ENCODE data around the gene ZBTB26. TPM values are rescaled to one million over a fixed set of nuclear protein-coding genes. Genes with fewer than 3 reads are reported as not detected.

The ZBTB26 gene
- polyA plus RNA-seq, 1 donor from 2014 or later = 8.5 TPM

DNA sequence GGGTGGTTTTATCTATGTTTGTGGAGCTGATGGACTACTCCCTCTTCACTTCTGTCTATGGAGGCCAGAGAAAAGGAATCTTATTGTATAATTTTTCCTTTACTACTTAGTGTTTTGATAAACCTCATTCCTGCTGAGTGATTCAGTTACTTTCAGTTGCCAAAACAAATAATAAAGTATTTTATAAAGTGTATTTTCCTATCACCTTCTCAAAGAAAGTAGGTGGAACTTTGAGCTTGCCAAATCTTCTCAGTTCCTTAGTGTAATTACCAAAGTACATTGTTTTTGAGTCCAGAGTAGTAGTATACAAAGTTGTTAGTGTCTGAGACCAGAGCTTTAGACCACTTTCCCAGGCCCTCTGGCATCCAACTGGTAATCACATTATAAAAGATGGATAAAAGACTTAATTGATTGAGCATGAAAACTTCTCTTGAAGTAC lies 23.0 kb upstream of the ZBTB26 start:
- Histone ChIP-seq H3K9me3 (ENCODE audit: low read length) (no peaks in the 10 kb centered on the region), H3K9me2 (ENCODE audit: insufficient read depth, low read length) (no peaks in the 10 kb centered on the region), H3K27ac (ENCODE audit: low read length) (no peak overlapping the region), H3K36me3 (ENCODE audit: insufficient read depth, low read length) (no peaks in the 10 kb centered on the region), H3F3A (ENCODE audit: insufficient read depth, low read length, poor library complexity, severe bottlenecking) (no peaks in the 10 kb centered on the region), H4K20me1 (ENCODE audit: insufficient read depth) (no peaks in the 10 kb centered on the region), H3K79me2 (replicated peaks; ENCODE audit: insufficient read depth, low read length) (peaks cover 59% of the 10 kb centered on the region), H3K9ac (ENCODE audit: low read length) (no peak overlapping the region), H3K27me3 (ENCODE audit: insufficient read depth, low read depth, low read length) (no peaks in the 10 kb centered on the region), H2AFZ (ENCODE audit: low read depth, low read length) (no peak overlapping the region), H3K4me3 (ENCODE audit: low read length) (no peak overlapping the region), H3K4me2 (ENCODE audit: low read length) (no peak overlapping the region)
- TF ChIP-seq, protein P1, sequence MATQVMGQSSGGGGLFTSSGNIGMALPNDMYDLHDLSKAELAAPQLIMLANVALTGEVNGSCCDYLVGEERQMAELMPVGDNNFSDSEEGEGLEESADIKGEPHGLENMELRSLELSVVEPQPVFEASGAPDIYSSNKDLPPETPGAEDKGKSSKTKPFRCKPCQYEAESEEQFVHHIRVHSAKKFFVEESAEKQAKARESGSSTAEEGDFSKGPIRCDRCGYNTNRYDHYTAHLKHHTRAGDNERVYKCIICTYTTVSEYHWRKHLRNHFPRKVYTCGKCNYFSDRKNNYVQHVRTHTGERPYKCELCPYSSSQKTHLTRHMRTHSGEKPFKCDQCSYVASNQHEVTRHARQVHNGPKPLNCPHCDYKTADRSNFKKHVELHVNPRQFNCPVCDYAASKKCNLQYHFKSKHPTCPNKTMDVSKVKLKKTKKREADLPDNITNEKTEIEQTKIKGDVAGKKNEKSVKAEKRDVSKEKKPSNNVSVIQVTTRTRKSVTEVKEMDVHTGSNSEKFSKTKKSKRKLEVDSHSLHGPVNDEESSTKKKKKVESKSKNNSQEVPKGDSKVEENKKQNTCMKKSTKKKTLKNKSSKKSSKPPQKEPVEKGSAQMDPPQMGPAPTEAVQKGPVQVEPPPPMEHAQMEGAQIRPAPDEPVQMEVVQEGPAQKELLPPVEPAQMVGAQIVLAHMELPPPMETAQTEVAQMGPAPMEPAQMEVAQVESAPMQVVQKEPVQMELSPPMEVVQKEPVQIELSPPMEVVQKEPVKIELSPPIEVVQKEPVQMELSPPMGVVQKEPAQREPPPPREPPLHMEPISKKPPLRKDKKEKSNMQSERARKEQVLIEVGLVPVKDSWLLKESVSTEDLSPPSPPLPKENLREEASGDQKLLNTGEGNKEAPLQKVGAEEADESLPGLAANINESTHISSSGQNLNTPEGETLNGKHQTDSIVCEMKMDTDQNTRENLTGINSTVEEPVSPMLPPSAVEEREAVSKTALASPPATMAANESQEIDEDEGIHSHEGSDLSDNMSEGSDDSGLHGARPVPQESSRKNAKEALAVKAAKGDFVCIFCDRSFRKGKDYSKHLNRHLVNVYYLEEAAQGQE (IDR thresholded peaks at IDR 0.05; ENCODE audit: borderline replicate concordance) = no peak
- TF ChIP-seq EP300 (conservative IDR thresholded peaks at IDR 0.05; ENCODE audit: poor library complexity, severe bottlenecking) (no peak), POLR2AphosphoS5 (IDR thresholded peaks at IDR 0.05) (no peak), RAD21 (conservative IDR thresholded peaks at IDR 0.05) (no peak), EZH2 (IDR thresholded peaks at IDR 0.05; ENCODE audit: borderline replicate concordance, insufficient read depth, low read length, poor library complexity, severe bottlenecking) (no peak), MXI1 (conservative IDR thresholded peaks at IDR 0.05; ENCODE audit: poor library complexity, severe bottlenecking) (no peak), SMC3 (conservative IDR thresholded peaks at IDR 0.05; ENCODE audit: poor library complexity) (no peak), TAF1 (IDR thresholded peaks at IDR 0.05; ENCODE audit: low read depth) (no peak)
- TF ChIP-seq, protein P2, sequence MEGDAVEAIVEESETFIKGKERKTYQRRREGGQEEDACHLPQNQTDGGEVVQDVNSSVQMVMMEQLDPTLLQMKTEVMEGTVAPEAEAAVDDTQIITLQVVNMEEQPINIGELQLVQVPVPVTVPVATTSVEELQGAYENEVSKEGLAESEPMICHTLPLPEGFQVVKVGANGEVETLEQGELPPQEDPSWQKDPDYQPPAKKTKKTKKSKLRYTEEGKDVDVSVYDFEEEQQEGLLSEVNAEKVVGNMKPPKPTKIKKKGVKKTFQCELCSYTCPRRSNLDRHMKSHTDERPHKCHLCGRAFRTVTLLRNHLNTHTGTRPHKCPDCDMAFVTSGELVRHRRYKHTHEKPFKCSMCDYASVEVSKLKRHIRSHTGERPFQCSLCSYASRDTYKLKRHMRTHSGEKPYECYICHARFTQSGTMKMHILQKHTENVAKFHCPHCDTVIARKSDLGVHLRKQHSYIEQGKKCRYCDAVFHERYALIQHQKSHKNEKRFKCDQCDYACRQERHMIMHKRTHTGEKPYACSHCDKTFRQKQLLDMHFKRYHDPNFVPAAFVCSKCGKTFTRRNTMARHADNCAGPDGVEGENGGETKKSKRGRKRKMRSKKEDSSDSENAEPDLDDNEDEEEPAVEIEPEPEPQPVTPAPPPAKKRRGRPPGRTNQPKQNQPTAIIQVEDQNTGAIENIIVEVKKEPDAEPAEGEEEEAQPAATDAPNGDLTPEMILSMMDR (IDR thresholded peaks at IDR 0.05; ENCODE audit: poor library complexity, severe bottlenecking) = no peak

DNA sequence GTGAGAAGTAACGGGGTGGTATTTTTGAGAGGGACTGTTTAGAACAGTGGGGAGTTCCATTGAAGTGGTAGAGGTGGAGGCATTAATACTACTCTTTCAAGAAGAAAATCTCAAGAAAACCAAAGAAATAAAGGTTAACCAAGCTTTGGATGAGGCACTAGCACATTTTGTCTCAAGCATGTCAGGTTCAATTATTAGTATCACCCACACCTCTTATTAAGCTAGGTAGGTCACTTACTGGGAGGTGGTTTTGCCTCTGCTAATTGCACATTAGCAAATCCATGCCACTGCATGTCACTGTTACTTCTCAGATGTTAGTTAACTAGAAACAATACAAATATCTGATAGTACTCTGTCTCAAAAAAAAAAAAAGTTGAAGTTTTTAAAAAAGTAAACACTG lies 19.7 kb upstream of the ZBTB26 start:
- Histone ChIP-seq H3K4me2 (ENCODE audit: low read length) (no peak overlapping the region), H2AFZ (ENCODE audit: low read depth, low read length) (no peak overlapping the region), H3K27me3 (ENCODE audit: insufficient read depth, low read depth, low read length) (no peaks in the 10 kb centered on the region), H3F3A (ENCODE audit: insufficient read depth, low read length, poor library complexity, severe bottlenecking) (no peaks in the 10 kb centered on the region), H3K9ac (ENCODE audit: low read length) (no peak overlapping the region), H3K27ac (ENCODE audit: low read length) (no peak overlapping the region), H3K9me3 (ENCODE audit: low read length) (no peaks in the 10 kb centered on the region), H4K20me1 (ENCODE audit: insufficient read depth) (no peaks in the 10 kb centered on the region), H3K79me2 (replicated peaks; ENCODE audit: insufficient read depth, low read length) (peaks cover 88% of the 10 kb centered on the region), H3K9me2 (ENCODE audit: insufficient read depth, low read length) (no peaks in the 10 kb centered on the region), H3K36me3 (ENCODE audit: insufficient read depth, low read length) (no peaks in the 10 kb centered on the region), H3K4me3 (ENCODE audit: low read length) (no peak overlapping the region)
- no peak for TF ChIP-seq SMC3 (conservative IDR thresholded peaks at IDR 0.05; ENCODE audit: poor library complexity)
- TF ChIP-seq POLR2AphosphoS5 (IDR thresholded peaks at IDR 0.05) = no peak
- no peak for TF ChIP-seq TAF1 (IDR thresholded peaks at IDR 0.05; ENCODE audit: low read depth)
- no peak for TF ChIP-seq RAD21 (conservative IDR thresholded peaks at IDR 0.05)
- TF ChIP-seq, protein P1 (IDR thresholded peaks at IDR 0.05; ENCODE audit: borderline replicate concordance) = no peak
- TF ChIP-seq EZH2 (IDR thresholded peaks at IDR 0.05; ENCODE audit: borderline replicate concordance, insufficient read depth, low read length, poor library complexity, severe bottlenecking) = no peak
- TF ChIP-seq, protein P2 (IDR thresholded peaks at IDR 0.05; ENCODE audit: poor library complexity, severe bottlenecking) = no peak
- no peak for TF ChIP-seq MXI1 (conservative IDR thresholded peaks at IDR 0.05; ENCODE audit: poor library complexity, severe bottlenecking)
- TF ChIP-seq EP300 (conservative IDR thresholded peaks at IDR 0.05; ENCODE audit: poor library complexity, severe bottlenecking) = no peak

Measured in neural cell (in vitro differentiated cells).